Tibial nerve (tissue), 3 donors: ENCODE measurements around the gene GJA10.

Source experiments
- POLR2A ChIP-seq, 2 donors: fragments of 450-650 bp; IDR thresholded peaks; one replicate each; pipeline ENCODE4 v1.6.1; 2017; ENCODE audit warnings: antibody characterized with exemption in 2 of 2, mild to moderate bottlenecking in 2 of 2, moderate library complexity in 2 of 2
- TF ChIP-seq, protein P1 (sequence below), 5 experiments: fragments of 200-600 bp in 3 of 5; fragments of 450-650 bp in 2 of 5; sonication (generic) in 3 of 5; IDR thresholded peaks; one replicate each; pipeline ENCODE4 v1.5.1; 2016 to 2019; ENCODE audit warnings: antibody characterized with exemption in 5 of 5, mild to moderate bottlenecking in 3 of 5, moderate library complexity in 2 of 5

DNA sequence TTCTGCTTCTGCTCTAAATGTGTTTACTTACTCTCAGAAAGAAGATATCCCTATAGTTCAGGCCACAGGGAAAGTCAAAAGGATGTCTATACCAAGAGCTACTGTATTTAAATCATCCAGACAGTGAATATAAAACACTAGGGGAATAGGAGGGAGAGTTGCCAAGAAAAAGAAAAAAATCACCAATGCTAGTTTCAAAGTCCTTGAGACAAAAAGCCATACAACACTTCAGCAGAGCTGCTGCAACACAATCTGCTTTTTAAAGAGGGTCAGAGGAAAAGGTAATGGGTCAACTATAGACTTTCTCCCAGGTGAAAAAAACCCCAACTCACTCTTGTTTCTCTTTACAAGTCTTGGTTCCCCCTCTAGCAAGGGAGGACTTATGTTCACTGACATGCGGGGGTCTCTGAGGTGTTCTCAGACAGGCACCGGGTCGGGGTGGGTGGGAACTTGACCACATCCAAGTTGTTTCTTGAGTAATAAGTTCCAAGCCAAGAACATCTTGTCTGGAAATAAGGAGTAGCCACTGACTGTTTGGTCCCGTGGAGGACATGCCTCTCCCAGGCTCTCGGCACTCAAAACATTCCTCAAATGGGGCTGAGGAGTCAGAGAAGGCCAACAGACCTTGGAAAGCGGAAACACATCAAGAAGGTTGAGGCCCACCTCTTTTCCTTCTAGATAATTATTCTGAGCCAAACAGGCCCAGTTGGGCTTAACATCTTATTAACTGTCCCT, 47.7 kb downstream of the GJA10 start:
- TF ChIP-seq, protein P1, sequence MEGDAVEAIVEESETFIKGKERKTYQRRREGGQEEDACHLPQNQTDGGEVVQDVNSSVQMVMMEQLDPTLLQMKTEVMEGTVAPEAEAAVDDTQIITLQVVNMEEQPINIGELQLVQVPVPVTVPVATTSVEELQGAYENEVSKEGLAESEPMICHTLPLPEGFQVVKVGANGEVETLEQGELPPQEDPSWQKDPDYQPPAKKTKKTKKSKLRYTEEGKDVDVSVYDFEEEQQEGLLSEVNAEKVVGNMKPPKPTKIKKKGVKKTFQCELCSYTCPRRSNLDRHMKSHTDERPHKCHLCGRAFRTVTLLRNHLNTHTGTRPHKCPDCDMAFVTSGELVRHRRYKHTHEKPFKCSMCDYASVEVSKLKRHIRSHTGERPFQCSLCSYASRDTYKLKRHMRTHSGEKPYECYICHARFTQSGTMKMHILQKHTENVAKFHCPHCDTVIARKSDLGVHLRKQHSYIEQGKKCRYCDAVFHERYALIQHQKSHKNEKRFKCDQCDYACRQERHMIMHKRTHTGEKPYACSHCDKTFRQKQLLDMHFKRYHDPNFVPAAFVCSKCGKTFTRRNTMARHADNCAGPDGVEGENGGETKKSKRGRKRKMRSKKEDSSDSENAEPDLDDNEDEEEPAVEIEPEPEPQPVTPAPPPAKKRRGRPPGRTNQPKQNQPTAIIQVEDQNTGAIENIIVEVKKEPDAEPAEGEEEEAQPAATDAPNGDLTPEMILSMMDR (IDR thresholded peaks at IDR 0.05): no peak
- no peak for TF ChIP-seq POLR2A (IDR thresholded peaks at IDR 0.05)
